HepG2 (cell line): ENCODE data around the gene TXN. TPM values are rescaled to one million over a fixed set of nuclear protein-coding genes. Genes with fewer than 3 reads are reported as not detected.

Experiments used
- ATAD3A ChIP-seq: sonication (generic); formaldehyde crosslinking; IDR thresholded peaks from 2 replicates; pipeline ENCODE4 v1.4.0; 2020; ENCODE audit warnings: missing genetic modification reagents
- KDM2A ChIP-seq: sonication (generic); formaldehyde crosslinking; IDR thresholded peaks from 2 replicates; pipeline ENCODE4 v1.4.0; 2020; ENCODE audit warnings: low read depth, missing genetic modification reagents, borderline replicate concordance
- KLF12 ChIP-seq: sonication (generic); formaldehyde crosslinking; IDR thresholded peaks from 2 replicates; pipeline ENCODE4 v1.4.0; 2020; ENCODE audit warnings: missing genetic modification reagents, borderline replicate concordance
- POLR2AphosphoS5 ChIP-seq: IDR thresholded peaks from 2 replicates; pipeline ENCODE4 v1.6.1; 2012; ENCODE audit warnings: low read depth, low read length
- REL ChIP-seq: sonication (generic); formaldehyde crosslinking; conservative IDR thresholded peaks from 2 replicates; pipeline ENCODE4 v1.8.0; 2022; ENCODE audit warnings: mild to moderate bottlenecking, missing genetic modification reagents, moderate library complexity
- SNAI1 ChIP-seq: sonication (generic); formaldehyde crosslinking; IDR thresholded peaks from 2 replicates; pipeline ENCODE4 v1.5.0; 2020; ENCODE audit warnings: mild to moderate bottlenecking, missing genetic modification reagents, borderline replicate concordance
- WIZ ChIP-seq: sonication (generic); formaldehyde crosslinking; IDR thresholded peaks from 2 replicates; pipeline ENCODE4 v1.5.1; 2020; ENCODE audit warnings: mild to moderate bottlenecking, missing genetic modification reagents
- ZNF205 ChIP-seq: IDR thresholded peaks from 2 replicates; pipeline ENCODE4 v1.6.1; 2018; ENCODE audit warnings: missing biosample characterization, missing genetic modification reagents
- ZNF225 ChIP-seq: sonication (generic); formaldehyde crosslinking; IDR thresholded peaks from 2 replicates; pipeline ENCODE4 v1.4.0; 2020; ENCODE audit warnings: mild to moderate bottlenecking, missing genetic modification reagents
- ZNF232 ChIP-seq: sonication (generic); formaldehyde crosslinking; IDR thresholded peaks from 2 replicates; pipeline ENCODE4 v1.4.0; 2020; ENCODE audit warnings: missing genetic modification reagents, borderline replicate concordance
- ZNF234 ChIP-seq: sonication (generic); formaldehyde crosslinking; conservative IDR thresholded peaks from 2 replicates; pipeline ENCODE4 v1.5.1; 2020; ENCODE audit warnings: mild to moderate bottlenecking, missing genetic modification reagents
- ZNF546 ChIP-seq: sonication (generic); formaldehyde crosslinking; conservative IDR thresholded peaks from 2 replicates; pipeline ENCODE4 v1.8.1; 2023; ENCODE audit warnings: mild to moderate bottlenecking, missing genetic modification reagents
- ZNF616 ChIP-seq: sonication (generic); formaldehyde crosslinking; IDR thresholded peaks from 2 replicates; pipeline ENCODE4 v1.5.0; 2020; ENCODE audit warnings: low read depth, mild to moderate bottlenecking, missing genetic modification reagents
- ZNF776 ChIP-seq: sonication (generic); formaldehyde crosslinking; IDR thresholded peaks from 2 replicates; pipeline ENCODE4 v1.4.0; 2020; ENCODE audit warnings: mild to moderate bottlenecking, missing genetic modification reagents
- ZNF781 ChIP-seq: sonication (generic); formaldehyde crosslinking; IDR thresholded peaks from 2 replicates; pipeline ENCODE4 v1.5.1; 2020; ENCODE audit warnings: borderline replicate concordance, mild to moderate bottlenecking, missing genetic modification reagents; ENCODE audit errors: not compliant biosample characterization
- polyA plus RNA-seq, 8 experiments: library from polyadenylated mRNA; depleted of rRNA in 3 of 8; stranded (reverse) in 7 of 8; unstranded in 1 of 8; fragments of >200 nt; fragmentation: Illumina TruSeq in 4 of 8; extraction: Trizol in 4 of 8; gene quantifications; 2 replicates each; pipeline versions ENCODE4 v1.2.1 to v1.2.3, GENCODE V29; 2011 to 2016; ENCODE audit warnings: low read depth in 4 of 8, missing spikeins in 1 of 8, mixed read lengths in 1 of 8; ENCODE audit not compliant: insufficient read depth in 1 of 8
- total RNA-seq, 5 experiments: library from RNA; depleted of rRNA; stranded (reverse); fragments of >200 nt; fragmentation: Illumina TruSeq; extraction: Trizol; gene quantifications; 2 replicates each; pipeline ENCODE4 v1.2.3, GENCODE V29; 2016; ENCODE audit warnings: low read depth in 1 of 5
- TF ChIP-seq, protein P1 (sequence below): sonication (generic); formaldehyde crosslinking; IDR thresholded peaks from 2 replicates; pipeline ENCODE4 v1.4.0; 2020; ENCODE audit warnings: missing genetic modification reagents
- TF ChIP-seq, protein P2 (sequence below): sonication (generic); formaldehyde crosslinking; IDR thresholded peaks from 2 replicates; pipeline ENCODE4 v1.5.1; 2020; ENCODE audit warnings: missing genetic modification reagents, mild to moderate bottlenecking, borderline replicate concordance
- TF ChIP-seq, protein P3 (sequence below): IDR thresholded peaks from 2 replicates; pipeline ENCODE4 v1.6.1; 2018; ENCODE audit warnings: missing genetic modification reagents, mild to moderate bottlenecking, missing compliant biosample characterization
- TF ChIP-seq, protein P4 (sequence below): sonication (generic); formaldehyde crosslinking; IDR thresholded peaks from 2 replicates; pipeline ENCODE4 v1.9.0; 2021; ENCODE audit warnings: missing genetic modification reagents, mild to moderate bottlenecking, borderline replicate concordance

Gene TXN
- total and polyA plus RNA-seq, 2 of the 13 experiments (the other 11 are each of a cell fraction or from before 2014, with no cell fraction given): 364 to 470 TPM

DNA sequence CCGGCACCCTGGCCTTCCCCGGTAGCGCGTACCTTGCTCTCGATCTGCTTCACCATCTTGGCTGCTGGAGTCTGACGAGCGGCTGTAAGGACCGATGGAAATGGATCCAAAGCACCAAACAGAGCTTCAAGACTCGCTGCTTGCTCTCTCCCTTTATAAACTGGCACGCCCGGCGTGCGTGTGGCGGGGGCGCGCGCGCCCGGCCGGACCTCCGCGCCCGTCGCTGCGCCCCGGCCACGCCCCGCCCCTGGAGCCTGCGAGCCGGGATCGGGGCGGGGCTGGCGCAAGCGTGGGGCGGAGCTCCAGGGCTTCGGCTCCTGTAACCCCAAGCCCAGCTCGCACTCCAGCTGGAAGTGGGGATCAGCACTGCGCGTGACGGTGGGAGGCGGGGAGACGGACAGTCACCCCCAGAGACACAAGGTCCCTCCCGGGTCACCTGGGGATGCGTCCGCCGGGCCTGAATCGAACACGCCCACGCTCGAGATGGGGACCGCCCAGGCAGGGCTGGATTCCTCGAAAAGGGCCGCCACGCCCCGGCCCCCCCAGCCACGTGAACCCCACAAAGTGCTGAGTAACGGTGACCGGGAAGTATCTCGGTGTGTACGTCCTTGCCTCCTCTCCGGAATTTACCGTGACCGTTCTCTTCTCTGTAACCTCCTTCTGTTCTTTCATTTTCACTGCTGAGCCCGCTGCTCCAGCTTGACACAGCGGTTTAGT is at the start of gene TXN (continued):
- TF ChIP-seq, protein P1, sequence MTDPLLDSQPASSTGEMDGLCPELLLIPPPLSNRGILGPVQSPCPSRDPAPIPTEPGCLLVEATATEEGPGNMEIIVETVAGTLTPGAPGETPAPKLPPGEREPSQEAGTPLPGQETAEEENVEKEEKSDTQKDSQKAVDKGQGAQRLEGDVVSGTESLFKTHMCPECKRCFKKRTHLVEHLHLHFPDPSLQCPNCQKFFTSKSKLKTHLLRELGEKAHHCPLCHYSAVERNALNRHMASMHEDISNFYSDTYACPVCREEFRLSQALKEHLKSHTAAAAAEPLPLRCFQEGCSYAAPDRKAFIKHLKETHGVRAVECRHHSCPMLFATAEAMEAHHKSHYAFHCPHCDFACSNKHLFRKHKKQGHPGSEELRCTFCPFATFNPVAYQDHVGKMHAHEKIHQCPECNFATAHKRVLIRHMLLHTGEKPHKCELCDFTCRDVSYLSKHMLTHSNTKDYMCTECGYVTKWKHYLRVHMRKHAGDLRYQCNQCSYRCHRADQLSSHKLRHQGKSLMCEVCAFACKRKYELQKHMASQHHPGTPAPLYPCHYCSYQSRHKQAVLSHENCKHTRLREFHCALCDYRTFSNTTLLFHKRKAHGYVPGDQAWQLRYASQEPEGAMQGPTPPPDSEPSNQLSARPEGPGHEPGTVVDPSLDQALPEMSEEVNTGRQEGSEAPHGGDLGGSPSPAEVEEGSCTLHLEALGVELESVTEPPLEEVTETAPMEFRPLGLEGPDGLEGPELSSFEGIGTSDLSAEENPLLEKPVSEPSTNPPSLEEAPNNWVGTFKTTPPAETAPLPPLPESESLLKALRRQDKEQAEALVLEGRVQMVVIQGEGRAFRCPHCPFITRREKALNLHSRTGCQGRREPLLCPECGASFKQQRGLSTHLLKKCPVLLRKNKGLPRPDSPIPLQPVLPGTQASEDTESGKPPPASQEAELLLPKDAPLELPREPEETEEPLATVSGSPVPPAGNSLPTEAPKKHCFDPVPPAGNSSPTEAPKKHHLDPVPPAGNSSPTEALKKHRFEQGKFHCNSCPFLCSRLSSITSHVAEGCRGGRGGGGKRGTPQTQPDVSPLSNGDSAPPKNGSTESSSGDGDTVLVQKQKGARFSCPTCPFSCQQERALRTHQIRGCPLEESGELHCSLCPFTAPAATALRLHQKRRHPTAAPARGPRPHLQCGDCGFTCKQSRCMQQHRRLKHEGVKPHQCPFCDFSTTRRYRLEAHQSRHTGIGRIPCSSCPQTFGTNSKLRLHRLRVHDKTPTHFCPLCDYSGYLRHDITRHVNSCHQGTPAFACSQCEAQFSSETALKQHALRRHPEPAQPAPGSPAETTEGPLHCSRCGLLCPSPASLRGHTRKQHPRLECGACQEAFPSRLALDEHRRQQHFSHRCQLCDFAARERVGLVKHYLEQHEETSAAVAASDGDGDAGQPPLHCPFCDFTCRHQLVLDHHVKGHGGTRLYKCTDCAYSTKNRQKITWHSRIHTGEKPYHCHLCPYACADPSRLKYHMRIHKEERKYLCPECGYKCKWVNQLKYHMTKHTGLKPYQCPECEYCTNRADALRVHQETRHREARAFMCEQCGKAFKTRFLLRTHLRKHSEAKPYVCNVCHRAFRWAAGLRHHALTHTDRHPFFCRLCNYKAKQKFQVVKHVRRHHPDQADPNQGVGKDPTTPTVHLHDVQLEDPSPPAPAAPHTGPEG (CRISPR knock-in tag): no peak; the same call in 1 of the 2 replicates
- TF ChIP-seq, protein P2, sequence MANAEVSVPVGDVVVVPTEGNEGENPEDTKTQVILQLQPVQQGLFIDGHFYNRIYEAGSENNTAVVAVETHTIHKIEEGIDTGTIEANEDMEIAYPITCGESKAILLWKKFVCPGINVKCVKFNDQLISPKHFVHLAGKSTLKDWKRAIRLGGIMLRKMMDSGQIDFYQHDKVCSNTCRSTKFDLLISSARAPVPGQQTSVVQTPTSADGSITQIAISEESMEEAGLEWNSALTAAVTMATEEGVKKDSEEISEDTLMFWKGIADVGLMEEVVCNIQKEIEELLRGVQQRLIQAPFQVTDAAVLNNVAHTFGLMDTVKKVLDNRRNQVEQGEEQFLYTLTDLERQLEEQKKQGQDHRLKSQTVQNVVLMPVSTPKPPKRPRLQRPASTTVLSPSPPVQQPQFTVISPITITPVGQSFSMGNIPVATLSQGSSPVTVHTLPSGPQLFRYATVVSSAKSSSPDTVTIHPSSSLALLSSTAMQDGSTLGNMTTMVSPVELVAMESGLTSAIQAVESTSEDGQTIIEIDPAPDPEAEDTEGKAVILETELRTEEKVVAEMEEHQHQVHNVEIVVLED (CRISPR knock-in tag): peak; percentile 71; the same call in 1 of the 2 replicates
- no peak for TF ChIP-seq ZNF776
- TF ChIP-seq ZNF205 (CRISPR knock-in tag): no peak
- no peak for TF ChIP-seq ATAD3A (CRISPR knock-in tag)
- TF ChIP-seq ZNF234 (CRISPR knock-in tag): 0 out of 2 replicates have a peak, but pooled peaks have one; percentile 20
- TF ChIP-seq, protein P3, sequence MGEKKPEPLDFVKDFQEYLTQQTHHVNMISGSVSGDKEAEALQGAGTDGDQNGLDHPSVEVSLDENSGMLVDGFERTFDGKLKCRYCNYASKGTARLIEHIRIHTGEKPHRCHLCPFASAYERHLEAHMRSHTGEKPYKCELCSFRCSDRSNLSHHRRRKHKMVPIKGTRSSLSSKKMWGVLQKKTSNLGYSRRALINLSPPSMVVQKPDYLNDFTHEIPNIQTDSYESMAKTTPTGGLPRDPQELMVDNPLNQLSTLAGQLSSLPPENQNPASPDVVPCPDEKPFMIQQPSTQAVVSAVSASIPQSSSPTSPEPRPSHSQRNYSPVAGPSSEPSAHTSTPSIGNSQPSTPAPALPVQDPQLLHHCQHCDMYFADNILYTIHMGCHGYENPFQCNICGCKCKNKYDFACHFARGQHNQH: no peak
- peak; percentile 51 for TF ChIP-seq REL (CRISPR knock-in tag)
- TF ChIP-seq ZNF616 (CRISPR knock-in tag): 0 out of 2 replicates have a peak, but pooled peaks have one; percentile 11
- TF ChIP-seq ZNF225: no peak
- no peak for TF ChIP-seq WIZ (CRISPR knock-in tag)
- TF ChIP-seq ZNF781 (CRISPR knock-in tag): no peak
- TF ChIP-seq POLR2AphosphoS5: peak; percentile 97
- TF ChIP-seq, protein P4, sequence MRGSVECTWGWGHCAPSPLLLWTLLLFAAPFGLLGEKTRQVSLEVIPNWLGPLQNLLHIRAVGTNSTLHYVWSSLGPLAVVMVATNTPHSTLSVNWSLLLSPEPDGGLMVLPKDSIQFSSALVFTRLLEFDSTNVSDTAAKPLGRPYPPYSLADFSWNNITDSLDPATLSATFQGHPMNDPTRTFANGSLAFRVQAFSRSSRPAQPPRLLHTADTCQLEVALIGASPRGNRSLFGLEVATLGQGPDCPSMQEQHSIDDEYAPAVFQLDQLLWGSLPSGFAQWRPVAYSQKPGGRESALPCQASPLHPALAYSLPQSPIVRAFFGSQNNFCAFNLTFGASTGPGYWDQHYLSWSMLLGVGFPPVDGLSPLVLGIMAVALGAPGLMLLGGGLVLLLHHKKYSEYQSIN (CRISPR knock-in tag): no peak
- TF ChIP-seq SNAI1 (CRISPR knock-in tag): no peak
- TF ChIP-seq ZNF546 (CRISPR knock-in tag): peak; percentile 42; the same call in 1 of the 2 replicates
- TF ChIP-seq ZNF232 (CRISPR knock-in tag): 0 out of 2 replicates have a peak, but pooled peaks have one; percentile 45
- TF ChIP-seq KLF12 (CRISPR knock-in tag): peak; percentile 79
- TF ChIP-seq KDM2A (CRISPR knock-in tag): peak; percentile 15; the same call in 1 of the 2 replicates
